ENCODE data around the gene HOXA13. TPM values are rescaled to one million over a fixed set of nuclear protein-coding genes. Genes with fewer than 3 reads are reported as not detected.

HOXA13 gene
- total RNA-seq, 1 experiment from 2014 or later: 0.35 TPM

- no TSS peak for BruUV-seq (replicated peaks)
- Histone ChIP-seq H3K4me1 (replicated peaks; ENCODE audit: insufficient read depth) (no peaks in the 10 kb centered on the region), H2AFZ (no peak overlapping the region), H3K27me3 (ENCODE audit: insufficient read depth, low read depth) (no peaks in the 10 kb centered on the region), H3K9me2 (ENCODE audit: insufficient read depth) (no peaks in the 10 kb centered on the region), H3F3A (ENCODE audit: insufficient read depth, low read depth) (no peaks in the 10 kb centered on the region), H3K27ac (no peak overlapping the region), H3K4me3 (no peak overlapping the region), H3K4me2 (no peak overlapping the region), H3K79me2 (ENCODE audit: low read depth) (no peaks in the 10 kb centered on the region), H3K36me3 (ENCODE audit: low read depth) (no peaks in the 10 kb centered on the region), H3K9me3 (ENCODE audit: insufficient read depth, low read depth) (no peaks in the 10 kb centered on the region), H4K20me1 (ENCODE audit: insufficient read depth) (no peaks in the 10 kb centered on the region)
- ChIA-PET POLR2A (ENCODE audit: unreplicated experiment) (no interaction called here), CTCF (no interaction called here)
- TF ChIP-seq CTCF (conservative IDR thresholded peaks at IDR 0.05) (no peak), EZH2 (IDR thresholded peaks at IDR 0.05; ENCODE audit: low read depth) (no peak)
- no peak for DNase-seq
- intact Hi-C loops (cut with micrococcal nuclease; ENCODE audit: unreplicated experiment): no loop called here
Observed at GRCh38 chr7:27212497-27213432, 12.9 kb upstream of the HOXA13 start.

- Histone ChIP-seq H3K79me2 (ENCODE audit: low read depth) (no peaks in the 10 kb centered on the region), H3F3A (ENCODE audit: insufficient read depth, low read depth) (no peaks in the 10 kb centered on the region), H2AFZ (no peak overlapping the region), H3K4me2 (no peak overlapping the region), H3K4me1 (replicated peaks; ENCODE audit: insufficient read depth) (no peaks in the 10 kb centered on the region), H3K27ac (no peak overlapping the region), H4K20me1 (ENCODE audit: insufficient read depth) (no peaks in the 10 kb centered on the region), H3K9me2 (ENCODE audit: insufficient read depth) (no peaks in the 10 kb centered on the region), H3K27me3 (ENCODE audit: insufficient read depth, low read depth) (no peaks in the 10 kb centered on the region), H3K4me3 (no peak overlapping the region), H3K9me3 (ENCODE audit: insufficient read depth, low read depth) (no peaks in the 10 kb centered on the region), H3K36me3 (ENCODE audit: low read depth) (no peaks in the 10 kb centered on the region)
- TF ChIP-seq CTCF (conservative IDR thresholded peaks at IDR 0.05) (no peak), EZH2 (IDR thresholded peaks at IDR 0.05; ENCODE audit: low read depth) (no peak)
- ChIA-PET POLR2A (ENCODE audit: unreplicated experiment) (no interaction called here), CTCF (no interaction called here)
- no peak for DNase-seq
- BruUV-seq (replicated peaks): no TSS peak
- intact Hi-C loops (cut with micrococcal nuclease; ENCODE audit: unreplicated experiment): no loop called here
Observed at GRCh38 chr7:27211764-27212204, 11.9 kb upstream of the HOXA13 start.

- no peaks in the 10 kb centered on the region for H3K4me1 ChIP-seq (replicated peaks; ENCODE audit: insufficient read depth)
- H3F3A ChIP-seq (ENCODE audit: insufficient read depth, low read depth): no peaks in the 10 kb centered on the region
- H3K9me3 ChIP-seq (ENCODE audit: insufficient read depth, low read depth): no peaks in the 10 kb centered on the region
- no peak overlapping the region for H2AFZ ChIP-seq
- no peaks in the 10 kb centered on the region for H3K9me2 ChIP-seq (ENCODE audit: insufficient read depth)
- CTCF ChIA-PET: interaction anchor here (1.3 kb wide), 1 partner anchor 365 kb away, joined by 4 read pairs; no protein-coding TSS in a partner anchor
- POLR2A ChIA-PET (ENCODE audit: unreplicated experiment): no interaction called here
- no peak for TF ChIP-seq EZH2 (IDR thresholded peaks at IDR 0.05; ENCODE audit: low read depth)
- TF ChIP-seq CTCF (conservative IDR thresholded peaks at IDR 0.05): no peak
- no peak overlapping the region for H3K4me2 ChIP-seq
- intact Hi-C loops (cut with micrococcal nuclease; ENCODE audit: unreplicated experiment): no loop called here
- H3K27ac ChIP-seq: no peak overlapping the region
- no peaks in the 10 kb centered on the region for H3K27me3 ChIP-seq (ENCODE audit: insufficient read depth, low read depth)
- DNase-seq: no peak
- no peaks in the 10 kb centered on the region for H3K36me3 ChIP-seq (ENCODE audit: low read depth)
- H3K4me3 ChIP-seq: no peak overlapping the region
- H3K79me2 ChIP-seq (ENCODE audit: low read depth): no peaks in the 10 kb centered on the region
- no TSS peak for BruUV-seq (replicated peaks)
- H4K20me1 ChIP-seq (ENCODE audit: insufficient read depth): no peaks in the 10 kb centered on the region
Observed at GRCh38 chr7:27211084-27211446, 11.2 kb upstream of the HOXA13 start.
